ENCODE results near the gene PTPRJ.

PTPRJ gene

DNA sequence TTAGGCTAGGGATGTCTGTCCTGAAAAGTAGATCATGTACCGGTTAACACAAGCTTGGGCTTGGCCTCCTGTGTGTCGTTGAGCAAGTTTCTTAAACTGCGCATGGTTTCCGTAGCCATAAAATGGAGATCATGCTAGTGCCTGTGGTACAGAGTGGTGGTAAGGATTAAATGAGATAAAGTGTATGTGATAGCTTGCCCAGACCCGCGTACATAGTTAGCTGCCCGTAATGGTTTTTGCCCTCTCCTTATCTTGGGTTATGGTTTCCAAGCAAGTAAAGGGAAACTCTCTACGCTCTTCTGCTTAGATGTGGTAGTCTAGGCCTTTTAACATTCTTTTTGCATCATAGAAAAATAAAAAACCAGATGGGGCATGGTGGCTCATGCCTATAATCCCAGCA, 11.0 kb upstream of the PTPRJ start:
- no peak for DNase-seq

GRCh38 chr11:47971501-47971900, 8.9 kb upstream of the PTPRJ start:
- peak; percentile 86 for DNase-seq

DNA sequence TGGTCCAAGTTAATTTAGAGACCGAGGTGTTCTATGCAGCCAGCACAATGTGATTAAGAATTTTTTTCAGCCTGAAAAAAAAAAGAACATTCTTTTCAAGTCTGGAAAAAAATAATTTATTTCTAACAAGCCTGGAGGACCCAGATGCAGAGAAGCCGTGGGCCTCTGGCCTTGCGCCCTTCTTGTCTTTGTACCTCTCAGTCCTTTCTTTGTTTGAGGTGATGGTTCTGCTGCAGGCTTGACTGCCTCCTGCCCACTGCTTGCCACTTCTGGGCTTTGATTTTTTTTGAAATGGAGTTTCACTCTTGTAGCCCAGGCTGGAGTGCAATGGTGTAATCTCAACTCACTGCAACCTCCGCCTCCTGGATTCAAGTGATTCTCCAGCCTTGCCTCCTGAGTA, 7.2 kb upstream of the PTPRJ start:
- no peak for DNase-seq

DNA sequence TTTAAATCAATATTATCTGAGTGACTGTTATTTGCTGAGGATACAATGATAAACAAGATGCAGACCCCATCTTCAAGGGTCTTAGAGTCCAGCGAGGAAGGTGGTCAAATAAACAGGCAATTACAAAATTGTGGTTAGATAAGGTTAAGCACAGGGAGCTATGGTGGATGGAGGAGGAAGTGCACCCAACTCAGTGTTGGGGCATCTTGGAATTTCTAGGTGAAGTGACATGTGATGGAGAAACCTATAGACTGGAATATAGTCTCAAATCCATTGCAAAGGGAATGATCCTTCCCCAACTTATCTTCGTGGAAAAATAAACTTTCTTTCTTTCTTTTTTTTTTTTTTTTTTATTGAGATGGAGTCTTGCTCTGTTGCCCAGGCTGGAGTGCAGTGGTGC, 3.4 kb upstream of the PTPRJ start:
- DNase-seq = no peak

DNA sequence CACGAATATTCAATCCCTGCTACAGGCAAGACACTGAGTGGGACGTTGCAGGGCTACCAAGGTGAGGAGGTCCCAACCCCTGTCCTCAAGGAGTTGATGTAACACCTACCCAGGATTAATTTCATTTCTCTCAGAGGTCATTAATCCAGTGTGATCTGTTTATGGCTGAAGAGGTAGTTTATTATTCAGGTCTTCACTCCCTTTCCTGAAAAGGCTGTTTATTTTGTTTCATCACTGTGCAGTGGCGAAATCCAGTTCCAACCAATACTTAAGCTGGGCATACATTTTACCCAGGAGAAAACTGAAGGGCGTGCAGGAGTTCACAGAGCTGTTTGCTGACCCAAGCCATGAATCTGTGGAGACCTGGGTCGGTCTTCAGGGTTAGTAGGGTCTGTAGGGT, 2.7 kb upstream of the PTPRJ start:
- no peak for DNase-seq

GRCh38 chr11:47979378-47980087, 826 bp upstream of the PTPRJ start:
- peak; percentile 78 for DNase-seq

DNA sequence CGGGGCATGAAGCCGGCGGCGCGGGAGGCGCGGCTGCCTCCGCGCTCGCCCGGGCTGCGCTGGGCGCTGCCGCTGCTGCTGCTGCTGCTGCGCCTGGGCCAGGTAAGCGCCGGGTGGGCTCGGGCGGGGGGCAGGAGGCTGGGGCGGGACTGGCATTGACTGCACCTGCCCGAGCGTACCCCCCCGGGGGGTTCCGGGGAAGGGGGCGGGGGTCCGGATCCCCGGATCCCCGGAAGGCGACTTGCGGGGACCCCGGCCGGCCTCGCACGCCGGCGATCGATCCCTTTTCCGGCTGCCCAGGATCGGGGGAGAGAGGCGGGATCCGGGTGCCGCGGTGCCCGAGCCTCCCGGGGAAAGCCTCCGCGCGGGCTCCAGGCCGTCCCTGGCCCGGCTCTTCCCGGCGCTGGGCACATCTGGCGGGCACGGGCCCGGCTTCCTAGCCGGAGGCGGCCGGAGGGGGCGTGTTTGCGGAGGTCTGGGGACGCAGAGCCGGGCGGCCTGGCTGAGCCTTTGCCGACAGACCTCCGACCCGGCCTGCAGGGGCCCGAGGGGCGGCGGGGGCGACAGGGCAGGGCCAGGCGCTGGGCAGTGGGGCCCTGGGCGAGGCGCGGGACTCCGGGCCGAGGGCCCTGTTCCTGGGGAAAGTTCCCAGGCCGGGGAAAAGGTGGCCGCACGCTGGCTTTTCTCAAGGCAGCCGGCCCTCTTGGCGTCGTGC, 705 bp downstream of the PTPRJ start:
- peak; percentile 81 for DNase-seq

DNA sequence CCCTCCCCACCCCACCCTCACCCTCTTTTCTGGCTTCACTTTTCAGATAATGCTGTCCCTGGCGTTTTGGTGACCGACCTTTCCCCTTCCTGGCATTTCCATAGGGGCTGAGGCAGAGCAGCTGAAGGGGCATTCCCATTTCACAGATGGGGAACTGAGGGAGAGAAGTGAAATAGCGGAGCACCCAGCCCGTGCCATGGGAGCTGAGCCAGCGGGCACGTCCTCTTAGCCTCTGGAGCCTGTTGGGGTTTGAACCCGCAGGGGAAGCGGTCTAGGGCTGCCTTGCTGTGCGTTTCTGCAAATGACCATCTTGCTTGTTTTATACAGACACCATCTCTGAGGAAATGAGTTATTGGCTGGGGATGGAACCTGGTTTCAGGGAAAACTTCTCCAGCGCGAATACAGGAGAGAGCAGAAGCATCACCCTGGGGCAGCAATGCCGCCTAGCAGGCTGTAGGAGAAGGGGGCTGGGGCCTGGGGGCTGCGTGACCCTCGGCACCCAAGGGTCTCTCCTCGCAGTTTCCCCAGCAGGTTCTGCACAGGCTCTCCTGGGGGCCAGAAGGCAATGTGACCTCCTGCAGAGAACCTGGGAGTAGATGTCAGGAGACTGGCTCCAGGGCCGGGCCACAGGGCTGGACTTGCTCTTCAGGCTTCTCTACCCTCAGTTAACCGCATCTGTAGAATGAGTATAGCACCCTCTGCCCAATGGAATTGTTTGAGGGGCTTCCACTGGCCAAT, 1.5 kb downstream of the PTPRJ start:
- no peak for DNase-seq

GRCh38 chr11:47982616-47983015, 2.3 kb downstream of the PTPRJ start:
- no peak for DNase-seq

DNA sequence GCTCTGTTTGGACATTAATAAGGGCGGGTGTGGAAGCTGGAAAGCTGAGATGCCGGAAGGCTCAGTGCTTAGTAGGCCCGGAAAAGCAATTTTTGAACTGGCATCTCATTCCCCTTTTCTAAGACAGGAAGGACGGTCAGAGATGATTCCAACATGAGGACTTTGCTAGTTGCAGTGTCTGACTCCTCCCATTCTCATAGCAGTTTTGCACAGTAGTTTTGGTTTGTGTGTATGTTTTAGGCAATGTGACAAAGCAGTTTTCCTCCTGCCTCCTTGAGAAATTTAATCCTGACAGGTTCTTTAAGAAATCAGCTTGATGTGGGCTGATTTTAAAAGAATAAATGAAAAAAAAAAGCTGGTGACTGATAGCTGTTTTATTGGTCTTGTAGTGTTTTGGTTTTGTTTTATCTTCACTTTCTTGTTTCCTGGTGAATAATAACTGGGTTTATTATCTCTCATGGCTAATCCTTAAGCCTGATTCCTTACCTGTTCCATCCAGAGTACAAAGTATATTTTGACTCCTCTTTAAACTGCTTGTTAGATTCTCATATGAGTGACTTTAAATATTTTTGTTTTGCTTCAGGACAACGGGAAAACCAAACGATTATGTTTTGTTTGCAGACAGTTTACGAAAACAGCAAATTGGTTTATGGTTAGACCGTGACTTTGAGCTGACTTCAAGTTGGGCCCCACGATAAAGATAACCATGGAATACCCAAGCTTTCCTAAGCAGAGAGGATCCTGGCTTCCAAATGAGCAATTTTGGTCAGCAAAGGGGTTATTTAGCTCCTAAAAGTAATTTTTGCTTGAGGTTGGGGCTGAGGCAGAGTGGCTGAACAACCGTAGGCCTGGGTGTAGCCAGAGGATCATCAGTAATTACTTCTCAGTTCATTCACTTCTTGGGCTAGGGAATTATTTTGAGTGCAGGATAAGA, 3.4 kb downstream of the PTPRJ start:
- DNase-seq = no peak

- DNase-seq = no peak
Observed at GRCh38 chr11:47986219-47986618, 5.9 kb downstream of the PTPRJ start.

- no peak for DNase-seq
Observed at GRCh38 chr11:47986742-47987141, 6.4 kb downstream of the PTPRJ start.

DNA sequence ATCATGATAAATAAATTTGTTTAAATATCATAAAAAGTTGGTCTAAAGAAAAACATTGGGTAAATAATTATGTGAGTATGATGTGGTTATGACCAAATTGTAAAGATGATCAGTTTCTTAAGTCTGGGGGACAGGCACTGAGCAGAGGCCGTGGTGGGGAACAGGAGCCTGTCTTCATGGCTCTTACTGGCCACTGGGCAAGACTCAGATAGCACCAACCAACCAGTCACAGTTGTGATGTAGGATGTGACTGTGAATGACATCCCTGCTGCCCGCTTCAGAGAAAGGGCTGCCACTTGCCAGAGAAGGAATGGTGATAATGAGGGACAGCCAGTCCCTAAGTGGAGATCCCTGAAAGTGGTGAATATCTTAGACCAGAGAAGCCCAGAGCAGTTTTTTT, 7.0 kb downstream of the PTPRJ start:
- no peak for DNase-seq

DNA sequence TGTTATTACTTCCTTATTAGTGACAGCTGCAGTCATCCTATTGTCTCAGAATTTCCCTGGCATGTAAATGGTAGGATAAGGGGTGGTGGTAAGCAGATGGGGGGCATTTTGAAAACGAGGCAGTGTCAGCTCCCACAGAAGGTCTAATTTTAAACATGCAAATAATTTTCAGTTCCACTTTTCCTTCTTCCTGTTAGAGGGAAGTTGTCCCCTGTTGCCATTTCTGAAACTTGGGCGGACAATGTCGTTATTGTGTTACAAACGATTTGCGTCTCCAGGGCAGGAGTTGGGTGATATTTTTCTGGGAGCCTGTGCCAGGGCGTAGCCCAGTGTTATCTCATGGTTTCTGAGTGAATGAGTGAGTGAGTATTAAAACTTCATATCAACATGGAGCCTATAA, 7.4 kb downstream of the PTPRJ start:
- DNase-seq = no peak

GRCh38 chr11:47989779-47990178, 9.4 kb downstream of the PTPRJ start:
- DNase-seq = no peak

- no peak for DNase-seq
Observed at GRCh38 chr11:47991266-47991830, 11.0 kb downstream of the PTPRJ start.

- DNase-seq = no peak
Observed at GRCh38 chr11:47991894-47992293, 11.5 kb downstream of the PTPRJ start.

DNA sequence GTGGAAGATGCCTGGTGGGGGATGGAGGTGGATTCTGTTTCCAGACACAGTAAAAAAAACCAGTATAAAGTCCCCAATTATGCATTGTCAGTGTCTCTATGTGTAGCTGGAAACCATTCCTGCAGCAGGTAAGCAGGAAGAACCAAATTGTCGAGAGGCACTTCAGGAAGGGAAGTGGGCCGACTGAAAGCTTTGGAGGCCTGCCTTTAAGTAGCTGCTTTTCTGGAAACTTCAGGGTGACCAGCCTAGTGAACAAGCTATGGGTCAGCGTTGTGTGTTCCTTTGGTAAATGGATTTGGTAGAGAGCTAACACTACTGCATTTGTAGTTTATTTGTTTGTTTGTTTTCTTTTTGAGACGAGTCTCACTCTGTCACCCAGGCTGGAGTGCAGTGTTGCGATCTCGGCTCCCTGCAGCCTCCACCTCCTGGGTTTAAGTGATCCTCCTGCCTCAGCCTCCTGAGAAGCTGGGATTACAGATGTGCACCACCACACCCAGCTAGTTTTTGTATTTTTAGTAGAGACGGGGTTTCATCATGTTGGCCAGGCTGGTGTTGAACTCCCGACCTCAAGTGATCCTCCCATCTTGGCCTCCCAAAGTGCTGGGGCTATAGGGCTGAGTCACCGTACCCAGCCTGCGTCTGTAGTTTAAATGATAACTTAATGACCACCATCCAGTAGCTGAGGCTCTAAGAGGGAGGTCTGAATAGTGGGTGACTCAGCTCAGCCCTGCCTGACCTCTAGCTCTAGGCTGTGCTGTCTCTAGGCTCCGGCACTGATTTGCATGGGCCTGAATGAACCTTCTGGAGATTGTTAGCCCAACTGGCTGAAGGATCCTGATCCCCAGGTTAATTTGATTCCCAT, 12.8 kb downstream of the PTPRJ start:
- no peak for DNase-seq

- no peak for DNase-seq
Observed at GRCh38 chr11:47994417-47994816, 14.1 kb downstream of the PTPRJ start.

- DNase-seq = no peak
Observed at GRCh38 chr11:47995360-47995769, 15.0 kb downstream of the PTPRJ start.

Data from eye (tissue), 1 donor.